Esophagus muscularis mucosa (tissue), 4 donors: ENCODE data around the gene SIK1. TPM values are rescaled to one million over a fixed set of nuclear protein-coding genes. Genes with fewer than 3 reads are reported as not detected.

Experiments
- DNase-seq: peaks from one replicate; pipeline ENCODE4 v3.0.0-alpha.2; 2017; ENCODE audit errors: extremely low spot score
- H3K27ac ChIP-seq, 4 donors: fragments of 200-600 bp; sonication (generic); replicated peaks in 1 of 4; 1 replicate in 3 of 4; 2 replicates in 1 of 4; pipeline ENCODE4 v1.5.1; 2016 to 2019; ENCODE audit warnings: mild to moderate bottlenecking in 1 of 4
- H3K27me3 ChIP-seq, 4 donors: fragments of 200-600 bp; sonication (generic); one replicate each; pipeline versions ENCODE4 v1.5.1 to v1.6.0; 2016 to 2019
- H3K36me3 ChIP-seq, 4 donors: fragments of 200-600 bp; sonication (generic); one replicate each; pipeline ENCODE4 v1.5.1; 2016 to 2019
- H3K4me1 ChIP-seq, 4 donors: fragments of 200-600 bp; sonication (generic); one replicate each; pipeline ENCODE4 v1.5.1; 2016 to 2019
- H3K4me3 ChIP-seq, 4 donors: fragments of 200-600 bp; sonication (generic); 1 replicate in 2 of 4; 2 replicates in 2 of 4; pipeline ENCODE4 v1.5.1; 2016 to 2019; ENCODE audit warnings: mild to moderate bottlenecking in 4 of 4, moderate library complexity in 1 of 4
- H3K9me3 ChIP-seq, 4 donors: fragments of 200-600 bp; sonication (generic); 1 replicate in 3 of 4; 2 replicates in 1 of 4; pipeline ENCODE4 v1.5.1; 2016 to 2019
- EP300 ChIP-seq: sonication (generic); formaldehyde crosslinking; IDR thresholded peaks from one replicate; pipeline ENCODE4 v1.6.1; 2017; ENCODE audit warnings: antibody characterized with exemption
- POLR2A ChIP-seq: fragments of 450-650 bp; IDR thresholded peaks from one replicate; pipeline ENCODE4 v1.6.1; 2017; ENCODE audit warnings: antibody characterized with exemption, moderate library complexity, mild to moderate bottlenecking, low read depth
- POLR2AphosphoS5 ChIP-seq, 2 donors: sonication (generic); formaldehyde crosslinking; IDR thresholded peaks; one replicate each; pipeline ENCODE4 v1.6.1; 2017; ENCODE audit warnings: antibody characterized with exemption in 2 of 2
- WGBS: methylation state at CpG from one replicate; pipeline ENCODE4 v1.1.5; 2018; 5-methylcytosine and 5-hydroxymethylcytosine counted together
- intact Hi-C: fragments of 100-400 bp; cut with DNase I; formaldehyde crosslinking; loops from one replicate; pipeline ENCODE4 v1.15.1; 2023
- total RNA-seq, 4 donors: library from RNA; depleted of rRNA; stranded (reverse); fragments of >200 nt; gene quantifications; one replicate each; pipeline versions ENCODE4 v1.1.0 to v1.2.1, GENCODE V29; 2016
- TF ChIP-seq, protein P1 (sequence below), 3 experiments: fragments of 200-600 bp in 2 of 3; fragments of 450-650 bp in 1 of 3; sonication (generic) in 2 of 3; IDR thresholded peaks; one replicate each; pipeline ENCODE4 v1.5.1; 2017 to 2019; ENCODE audit warnings: antibody characterized with exemption in 3 of 3, mild to moderate bottlenecking in 2 of 3, moderate library complexity in 1 of 3

SIK1 gene
- total RNA-seq, 4 donors from 2014 or later, result 3.2 to 11.5 (median 4.3) TPM

DNA sequence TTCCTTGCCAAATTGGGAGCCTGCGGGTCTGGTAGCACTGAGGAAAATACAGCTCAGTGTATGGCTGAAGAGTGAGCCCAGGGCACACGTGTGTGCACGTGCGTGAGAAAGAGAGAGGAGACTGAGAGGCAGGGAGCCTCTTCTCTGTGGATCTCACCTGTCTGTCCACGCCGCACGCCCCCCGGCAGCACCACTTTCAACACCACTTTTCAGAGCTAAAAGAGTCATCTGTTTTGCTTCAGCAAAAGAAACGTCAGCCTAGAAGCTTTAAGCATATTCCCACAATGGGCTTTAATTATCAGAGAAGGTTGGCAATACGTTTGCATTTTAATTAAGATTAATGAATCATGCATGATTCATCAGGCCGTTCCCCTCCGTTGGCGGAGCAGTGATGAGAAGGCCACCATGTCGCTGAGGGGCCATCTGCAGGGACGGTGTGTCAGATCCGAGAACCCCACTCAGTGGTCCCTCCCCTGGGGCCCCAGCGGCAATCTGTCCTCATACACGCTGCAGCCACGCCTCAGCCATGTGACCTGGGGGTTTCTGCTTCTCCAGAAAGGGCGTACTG lies 56.8 kb downstream of the SIK1 start:
- WGBS, result 62% methylated on average over 18 of the region's 20 CpGs

GRCh38 chr21:43369596-43370090 lies 57.3 kb downstream of the SIK1 start:
- Histone ChIP-seq H3K36me3 (no peaks in the 10 kb centered on the region), H3K27me3 (peaks cover 0 to 5% (median 0%) of the 10 kb centered on the region in 4 donors), H3K4me1 (peaks cover 0 to 11% (median 4%) of the 10 kb centered on the region in 4 donors), H3K9me3 (no peaks in the 10 kb centered on the region), H3K27ac (no peak overlapping the region), H3K4me3 (no peak overlapping the region)
- no peak for TF ChIP-seq EP300
- TF ChIP-seq, protein P1, sequence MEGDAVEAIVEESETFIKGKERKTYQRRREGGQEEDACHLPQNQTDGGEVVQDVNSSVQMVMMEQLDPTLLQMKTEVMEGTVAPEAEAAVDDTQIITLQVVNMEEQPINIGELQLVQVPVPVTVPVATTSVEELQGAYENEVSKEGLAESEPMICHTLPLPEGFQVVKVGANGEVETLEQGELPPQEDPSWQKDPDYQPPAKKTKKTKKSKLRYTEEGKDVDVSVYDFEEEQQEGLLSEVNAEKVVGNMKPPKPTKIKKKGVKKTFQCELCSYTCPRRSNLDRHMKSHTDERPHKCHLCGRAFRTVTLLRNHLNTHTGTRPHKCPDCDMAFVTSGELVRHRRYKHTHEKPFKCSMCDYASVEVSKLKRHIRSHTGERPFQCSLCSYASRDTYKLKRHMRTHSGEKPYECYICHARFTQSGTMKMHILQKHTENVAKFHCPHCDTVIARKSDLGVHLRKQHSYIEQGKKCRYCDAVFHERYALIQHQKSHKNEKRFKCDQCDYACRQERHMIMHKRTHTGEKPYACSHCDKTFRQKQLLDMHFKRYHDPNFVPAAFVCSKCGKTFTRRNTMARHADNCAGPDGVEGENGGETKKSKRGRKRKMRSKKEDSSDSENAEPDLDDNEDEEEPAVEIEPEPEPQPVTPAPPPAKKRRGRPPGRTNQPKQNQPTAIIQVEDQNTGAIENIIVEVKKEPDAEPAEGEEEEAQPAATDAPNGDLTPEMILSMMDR (IDR thresholded peaks at IDR 0.05), result no peak
- TF ChIP-seq POLR2AphosphoS5 (IDR thresholded peaks at IDR 0.05), result no peak
- no peak for TF ChIP-seq POLR2A
- intact Hi-C loops, result no loop called here
- WGBS, result 72% methylated on average over 18 of the region's 18 CpGs
- DNase-seq, result no peak

More for the DNA sequence above, 56.8 kb downstream of the SIK1 start:
- no peaks in the 10 kb centered on the region for H3K9me3 ChIP-seq
- no peak for DNase-seq
- no peak overlapping the region for H3K27ac ChIP-seq
- H3K4me3 ChIP-seq, result no peak overlapping the region
- peaks cover 0 to 11% (median 4%) of the 10 kb centered on the region in 4 donors for H3K4me1 ChIP-seq
- H3K27me3 ChIP-seq, result peaks cover 0 to 5% (median 0%) of the 10 kb centered on the region in 4 donors
- TF ChIP-seq POLR2A, result no peak
- TF ChIP-seq, protein P1 (IDR thresholded peaks at IDR 0.05), result no peak
- no peak for TF ChIP-seq POLR2AphosphoS5 (IDR thresholded peaks at IDR 0.05)
- no peak for TF ChIP-seq EP300
- no peaks in the 10 kb centered on the region for H3K36me3 ChIP-seq
- intact Hi-C loops, result no loop called here

DNA sequence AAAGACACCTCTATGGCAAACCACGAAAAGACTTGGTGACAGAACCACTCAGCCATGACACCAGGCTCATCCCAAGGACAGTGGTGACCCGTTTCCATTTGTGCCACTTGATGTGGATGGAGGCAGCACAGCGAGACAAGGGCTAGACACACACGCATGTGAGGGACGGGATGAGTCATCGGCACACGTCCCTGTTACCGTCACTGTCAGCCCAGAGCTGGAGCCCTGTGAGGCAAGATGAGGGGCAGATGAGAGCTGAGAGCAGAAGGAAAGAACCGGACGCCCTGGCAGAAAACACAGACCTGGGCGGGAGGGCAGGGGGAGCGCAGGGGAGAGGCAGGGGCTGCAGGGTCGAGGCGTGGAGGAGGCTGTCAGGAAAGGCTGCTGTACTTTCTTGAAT lies 57.8 kb downstream of the SIK1 start:
- Histone ChIP-seq H3K9me3 (no peaks in the 10 kb centered on the region), H3K27ac (no peak overlapping the region), H3K4me1 (peaks cover 0 to 11% (median 4%) of the 10 kb centered on the region in 4 donors), H3K36me3 (no peaks in the 10 kb centered on the region), H3K4me3 (no peak overlapping the region), H3K27me3 (peaks cover 0 to 5% (median 0%) of the 10 kb centered on the region in 4 donors)
- TF ChIP-seq, protein P1 (IDR thresholded peaks at IDR 0.05), result no peak
- TF ChIP-seq POLR2AphosphoS5 (IDR thresholded peaks at IDR 0.05) (no peak), POLR2A (no peak), EP300 (no peak)
- intact Hi-C loops, result no loop called here
- WGBS, result 70% methylated on average over 14 of the region's 14 CpGs
- no peak for DNase-seq

- TF ChIP-seq POLR2AphosphoS5 (IDR thresholded peaks at IDR 0.05), result no peak
- TF ChIP-seq POLR2A, result no peak
- TF ChIP-seq, protein P1 (IDR thresholded peaks at IDR 0.05), result no peak
- TF ChIP-seq EP300, result no peak
- DNase-seq, result no peak
- WGBS, result 89% methylated on average over 6 of the region's 6 CpGs
- Histone ChIP-seq H3K4me1 (peaks cover 0 to 11% (median 4%) of the 10 kb centered on the region in 4 donors), H3K9me3 (no peaks in the 10 kb centered on the region), H3K4me3 (no peak overlapping the region), H3K27ac (no peak overlapping the region), H3K36me3 (no peaks in the 10 kb centered on the region), H3K27me3 (peaks cover 0 to 6% (median 0%) of the 10 kb centered on the region in 4 donors)
- intact Hi-C loops, result no loop called here
Measured at GRCh38 chr21:43368685-43369084, 58.2 kb downstream of the SIK1 start.

GRCh38 chr21:43367859-43368258 lies 59.1 kb downstream of the SIK1 start:
- TF ChIP-seq, protein P1 (IDR thresholded peaks at IDR 0.05), result no peak
- TF ChIP-seq POLR2AphosphoS5 (IDR thresholded peaks at IDR 0.05), result no peak
- no peak for TF ChIP-seq POLR2A
- no peak for TF ChIP-seq EP300
- no peak overlapping the region for H3K27ac ChIP-seq
- H3K27me3 ChIP-seq, result peaks cover 0 to 14% (median 0%) of the 10 kb centered on the region in 4 donors
- no peaks in the 10 kb centered on the region for H3K9me3 ChIP-seq
- no peak for DNase-seq
- no peak overlapping the region for H3K4me3 ChIP-seq
- no peaks in the 10 kb centered on the region for H3K36me3 ChIP-seq
- WGBS, result 91% methylated on average over 4 of the region's 4 CpGs
- H3K4me1 ChIP-seq, result peaks cover 0 to 11% (median 4%) of the 10 kb centered on the region in 4 donors
- intact Hi-C loops, result no loop called here
